Naive thymus-derived CD4-positive, alpha-beta T cell (primary cell): ENCODE results near the gene ATP11A. TPM values are rescaled to one million over a fixed set of nuclear protein-coding genes. Genes with fewer than 3 reads are reported as not detected.

ENCODE experiments used
- ATAC-seq: fragments of 150-1000 bp; cut with Tn5 transposase; 2 replicates; pipeline ENCODE4 v1.10.0; 2021; ENCODE audit warnings: mild to moderate bottlenecking, moderate library complexity
- CTCF ChIA-PET: fragments of 350-600 bp; sonication (Branson Sonifier 250); formaldehyde crosslinking; loops from one replicate; lab custom pipeline; 2021; ENCODE audit warnings: antibody characterized with exemption; lab: Charles Lee
- POLR2A ChIA-PET: fragments of 350-600 bp; sonication (Branson Sonifier 250); formaldehyde crosslinking; loops from one replicate; lab custom pipeline; 2021; ENCODE audit warnings: antibody characterized with exemption, inconsistent platforms; lab: Charles Lee
- DNase-seq, 9 donors: peaks; one replicate each; pipeline versions ENCODE4 v3.0.0 to v3.0.0-alpha.2; 2020 to 2022; ENCODE audit warnings: mixed read lengths in 1 of 9
- H3K27ac ChIP-seq: one replicate; pipeline ENCODE4 v1.7.0; 2013; ENCODE audit warnings: mild to moderate bottlenecking, low read depth, low read length, moderate library complexity
- H3K27me3 ChIP-seq, 2 donors: one replicate each; pipeline ENCODE4 v1.7.0; 2013; ENCODE audit warnings: low read length in 2 of 2, mild to moderate bottlenecking in 2 of 2, moderate library complexity in 2 of 2; ENCODE audit not compliant: control insufficient read depth in 2 of 2, insufficient read depth in 2 of 2
- H3K36me3 ChIP-seq, 3 experiments: 1 replicate in 2 of 3; 2 replicates in 1 of 3; pipeline ENCODE4 v1.7.0; 2013; ENCODE audit warnings: low read length in 3 of 3, mild to moderate bottlenecking in 3 of 3, moderate library complexity in 1 of 3; ENCODE audit not compliant: insufficient read depth in 3 of 3, control insufficient read depth in 2 of 3
- H3K4me1 ChIP-seq, 2 donors: one replicate each; pipeline ENCODE4 v1.7.0; 2013; ENCODE audit warnings: low read length in 2 of 2, mild to moderate bottlenecking in 2 of 2, moderate library complexity in 1 of 2; ENCODE audit not compliant: control insufficient read depth in 2 of 2, insufficient read depth in 2 of 2
- H3K4me3 ChIP-seq: 2 replicates; pipeline ENCODE4 v1.7.0; 2013; ENCODE audit warnings: mild to moderate bottlenecking, low read length
- H3K9me3 ChIP-seq, 3 experiments: 1 replicate in 2 of 3; 2 replicates in 1 of 3; pipeline ENCODE4 v1.7.0; 2013; ENCODE audit warnings: low read length in 3 of 3; ENCODE audit not compliant: control insufficient read depth in 2 of 3
- H3K27ac Mint-ChIP-seq, 9 donors: one replicate each; pipeline ENCODE4 v1.8.0; 2020 to 2022; ENCODE audit warnings: mixed read lengths in 9 of 9, mild to moderate bottlenecking in 8 of 9, moderate library complexity in 5 of 9, inconsistent platforms in 2 of 9
- H3K27me3 Mint-ChIP-seq, 5 donors: one replicate each; pipeline ENCODE4 v1.8.0; 2021 to 2022; ENCODE audit warnings: mixed read lengths in 5 of 5, mild to moderate bottlenecking in 1 of 5
- H3K36me3 Mint-ChIP-seq, 5 donors: one replicate each; pipeline ENCODE4 v1.8.0; 2020 to 2022; ENCODE audit warnings: mixed read lengths in 5 of 5, mild to moderate bottlenecking in 3 of 5, inconsistent platforms in 1 of 5
- H3K4me1 Mint-ChIP-seq, 7 donors: one replicate each; pipeline ENCODE4 v1.8.0; 2020 to 2022; ENCODE audit warnings: mixed read lengths in 7 of 7, mild to moderate bottlenecking in 3 of 7, inconsistent platforms in 1 of 7
- H3K4me3 Mint-ChIP-seq, 10 donors: one replicate each; pipeline ENCODE4 v1.8.0; 2020 to 2022; ENCODE audit warnings: mild to moderate bottlenecking in 10 of 10, mixed read lengths in 10 of 10, moderate library complexity in 6 of 10, inconsistent platforms in 2 of 10
- H3K9me3 Mint-ChIP-seq, 11 donors: one replicate each; pipeline ENCODE4 v1.8.0; 2020 to 2022; ENCODE audit warnings: mixed read lengths in 11 of 11, mild to moderate bottlenecking in 4 of 11, inconsistent platforms in 1 of 11, moderate library complexity in 1 of 11
- intact Hi-C, 2 donors: fragments of 100-400 bp; cut with micrococcal nuclease; formaldehyde crosslinking; loops; one replicate each; pipeline ENCODE4 v1.15.1; 2023
- polyA plus RNA-seq, 2 donors: library from polyadenylated mRNA; unstranded; fragments of 300-500 nt; fragmentation: Illumina TruSeq; gene quantifications; one replicate each; pipeline ENCODE4 v1.2.3, GENCODE V29; 2021
- total RNA-seq, 6 experiments: library from RNA in 5 of 6; stranded (reverse) in 5 of 6; gene quantifications; 1 replicate in 5 of 6; 2 replicates in 1 of 6; pipeline ENCODE4 v1.2.3 and lab custom pipeline; 2021 to 2026

The ATP11A gene
- total and polyA plus RNA-seq, 7 experiments from 2014 or later, result 4.3 to 111 (median 58.5) TPM

DNA sequence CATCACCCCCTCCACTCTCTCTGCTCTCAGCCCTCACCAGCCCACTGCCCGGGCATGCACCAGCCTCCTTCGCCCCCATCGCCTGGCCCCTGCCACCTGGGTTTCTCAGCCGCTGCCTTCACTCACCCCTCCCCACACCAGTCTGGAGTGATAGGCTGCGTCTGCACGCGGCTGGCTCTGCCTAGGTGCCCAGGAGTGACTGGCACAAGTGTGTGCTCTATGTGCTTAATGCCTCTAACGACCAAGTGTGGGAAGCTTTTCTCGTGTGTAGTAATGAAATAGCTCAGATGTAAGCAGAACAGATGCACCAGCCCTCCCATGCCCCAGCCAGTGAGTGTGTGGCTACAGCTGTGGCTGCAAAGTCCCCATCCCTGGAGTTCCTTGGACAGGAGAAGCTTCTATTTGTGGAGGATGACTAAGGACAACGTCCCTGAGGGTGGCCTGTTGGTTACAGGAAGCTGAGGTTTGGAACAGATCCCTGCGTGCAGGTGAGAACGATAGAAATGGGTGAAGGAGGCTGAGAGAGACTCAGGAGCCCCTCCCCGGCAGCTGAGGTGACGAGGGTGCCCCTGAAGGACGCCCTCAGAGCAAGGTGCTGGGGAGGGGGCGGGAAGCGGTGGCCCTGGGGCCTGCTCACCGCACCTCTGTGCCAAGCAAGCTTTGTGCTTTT is 35.6 kb downstream of the ATP11A start:
- Mint-ChIP-seq H3K36me3 (peaks cover 0 to 7% (median 0%) of the 10 kb centered on the region in 5 donors), H3K9me3 (no peaks in the 10 kb centered on the region), H3K4me3 (peak overlapping the region; percentile 1 to 83 (median 72)), H3K27ac (peak overlapping the region; percentile 54 to 93 (median 76)), H3K27me3 (no peaks in the 10 kb centered on the region), H3K4me1 (peaks cover 29 to 61% (median 48%) of the 10 kb centered on the region in 7 donors)
- intact Hi-C loops, result no loop called here
- H3K4me3 ChIP-seq, result no peak overlapping the region
- no peaks in the 10 kb centered on the region for H3K36me3 ChIP-seq
- DNase-seq (peak in 6 of 9 donors; percentile 23 to 47 (median 34)), ATAC-seq (peak; percentile 45)
- H3K4me1 ChIP-seq, result peaks cover 0 to 13% of the 10 kb centered on the region in 2 donors
- no peaks in the 10 kb centered on the region for H3K9me3 ChIP-seq
- H3K27me3 ChIP-seq, result no peaks in the 10 kb centered on the region
- ChIA-PET POLR2A (no interaction called here), CTCF (interaction anchor here (1.1 kb wide), 1 partner anchor 11 kb away, joined by 3 read pairs; no protein-coding TSS in a partner anchor)
- no peak overlapping the region for H3K27ac ChIP-seq

DNA sequence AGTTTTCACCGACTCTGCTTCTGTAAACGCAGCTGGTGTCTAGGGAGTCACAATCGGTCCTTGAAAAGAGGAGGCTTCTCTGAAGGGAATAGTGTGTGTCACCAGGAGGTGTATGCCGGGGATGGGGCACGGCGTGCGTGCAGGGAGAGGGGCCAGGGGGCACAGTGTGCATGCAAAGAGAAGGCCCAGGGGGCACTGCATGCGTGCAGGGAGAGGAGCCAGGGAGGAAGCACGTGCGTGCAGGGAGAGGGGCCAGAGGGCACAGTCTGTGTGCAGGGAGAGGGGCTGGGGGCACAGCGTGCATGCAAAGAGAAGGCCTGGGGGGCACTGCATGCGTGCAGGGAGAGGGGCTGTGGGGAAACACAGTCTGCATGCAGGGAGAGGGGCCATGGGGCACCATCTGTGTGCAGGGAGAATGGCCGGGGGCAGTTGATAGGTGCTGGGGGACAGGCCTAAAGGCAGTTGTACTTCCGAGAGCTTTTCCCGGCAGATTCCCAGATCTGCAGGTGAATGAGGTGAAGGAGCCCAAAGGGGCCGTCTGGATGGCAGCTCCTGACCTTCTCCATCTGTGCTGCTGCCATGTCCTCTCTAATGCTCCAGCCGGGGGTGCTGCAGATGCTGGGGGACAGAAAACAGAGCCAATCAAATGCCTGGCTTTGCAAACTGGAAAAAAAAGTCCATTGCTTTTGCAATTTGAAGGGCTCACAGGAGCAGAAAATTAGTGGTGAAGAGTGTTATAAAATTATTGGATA is 36.4 kb downstream of the ATP11A start:
- H3K4me3 Mint-ChIP-seq, result peak overlapping the region; percentile 16 to 83 (median 72)
- ATAC-seq, result peak; percentile 3

DNA sequence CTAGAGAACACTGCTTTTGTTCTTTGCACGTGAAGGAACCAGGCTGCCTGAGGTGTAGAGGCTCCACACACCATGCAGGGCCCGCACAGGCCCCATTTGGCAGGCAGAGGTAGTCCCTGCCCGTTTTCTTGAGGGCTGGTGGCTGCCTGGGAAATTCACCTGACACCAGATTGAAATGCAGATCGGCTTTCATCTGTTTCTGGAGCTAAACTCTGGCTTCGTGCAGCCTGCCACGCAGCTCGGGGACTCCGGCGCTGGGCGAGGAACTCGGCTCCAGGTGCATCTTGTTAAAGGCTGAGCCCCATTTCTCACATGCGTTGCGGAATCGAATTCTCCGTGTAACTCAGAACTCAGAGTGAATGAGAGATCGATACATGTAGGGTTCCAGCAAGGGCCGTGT is 37.7 kb downstream of the ATP11A start:
- Mint-ChIP-seq H3K27me3 (no peaks in the 10 kb centered on the region), H3K4me1 (peaks cover 31 to 50% (median 41%) of the 10 kb centered on the region in 7 donors), H3K4me3 (no peak overlapping the region), H3K36me3 (peaks cover 0 to 4% (median 0%) of the 10 kb centered on the region in 5 donors), H3K27ac (no peak overlapping the region), H3K9me3 (no peaks in the 10 kb centered on the region)
- Histone ChIP-seq H3K27ac (no peak overlapping the region), H3K9me3 (no peaks in the 10 kb centered on the region), H3K4me3 (no peak overlapping the region), H3K4me1 (peaks cover 0 to 13% of the 10 kb centered on the region in 2 donors), H3K27me3 (no peaks in the 10 kb centered on the region), H3K36me3 (no peaks in the 10 kb centered on the region)
- POLR2A ChIA-PET, result no interaction called here
- ATAC-seq (no peak), DNase-seq (no peak)
- intact Hi-C loops, result no loop called here
- CTCF ChIA-PET, result no interaction called here

More for the DNA sequence above, 36.4 kb downstream of the ATP11A start:
- Histone ChIP-seq H3K9me3 (no peaks in the 10 kb centered on the region), H3K27ac (no peak overlapping the region), H3K36me3 (no peaks in the 10 kb centered on the region), H3K4me3 (no peak overlapping the region), H3K27me3 (no peaks in the 10 kb centered on the region), H3K4me1 (peaks cover 0 to 13% of the 10 kb centered on the region in 2 donors)
- peaks cover 34 to 57% (median 49%) of the 10 kb centered on the region in 7 donors for H3K4me1 Mint-ChIP-seq
- ChIA-PET POLR2A (no interaction called here), CTCF (interaction anchor here (0.6 to 1.1 kb wide), 2 partner anchors 12 to 99 kb away, joined by 3 read pairs; no protein-coding TSS in a partner anchor)
- peaks cover 0 to 4% (median 0%) of the 10 kb centered on the region in 5 donors for H3K36me3 Mint-ChIP-seq
- peak overlapping the region in 8 of 9 donors; percentile 54 to 93 (median 69) for H3K27ac Mint-ChIP-seq
- DNase-seq, result no peak
- H3K9me3 Mint-ChIP-seq, result no peaks in the 10 kb centered on the region
- intact Hi-C loops, result no loop called here
- H3K27me3 Mint-ChIP-seq, result no peaks in the 10 kb centered on the region

DNA sequence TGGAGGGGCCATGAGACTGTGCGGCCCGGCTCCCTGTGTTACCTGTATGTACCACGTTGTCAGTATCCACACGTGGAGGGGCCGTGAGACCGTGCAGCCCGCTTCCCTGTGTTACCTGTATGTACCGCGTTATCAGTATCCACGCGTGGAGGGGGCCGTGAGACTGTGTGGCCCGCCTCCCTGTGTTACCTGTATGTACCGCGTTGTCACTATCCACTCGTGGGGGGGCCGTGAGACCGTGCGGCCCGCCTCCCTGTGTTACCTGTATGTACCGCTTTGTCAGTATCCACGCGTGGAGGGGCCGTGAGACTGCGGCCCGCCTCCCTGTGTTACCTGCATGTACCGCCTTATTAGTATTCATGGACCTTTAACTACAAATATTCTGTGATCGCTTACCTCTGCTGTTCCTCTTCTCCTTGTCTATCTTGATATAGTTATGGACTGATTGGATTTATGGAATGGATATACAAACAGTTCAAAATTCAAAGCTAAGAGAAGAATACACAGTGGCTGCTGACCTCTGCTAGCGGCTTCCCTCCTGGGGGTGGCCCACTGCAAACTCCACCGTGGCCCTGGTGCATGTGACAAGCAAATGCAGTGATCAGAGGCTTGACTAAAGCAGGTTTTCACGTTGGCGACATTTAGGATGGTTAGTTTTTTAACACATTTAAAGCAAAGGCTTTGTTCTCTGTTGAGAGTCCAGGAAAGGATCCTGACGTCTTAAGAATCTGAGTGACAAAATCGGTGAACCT is 38.7 kb downstream of the ATP11A start:
- no peaks in the 10 kb centered on the region for H3K9me3 Mint-ChIP-seq

DNA sequence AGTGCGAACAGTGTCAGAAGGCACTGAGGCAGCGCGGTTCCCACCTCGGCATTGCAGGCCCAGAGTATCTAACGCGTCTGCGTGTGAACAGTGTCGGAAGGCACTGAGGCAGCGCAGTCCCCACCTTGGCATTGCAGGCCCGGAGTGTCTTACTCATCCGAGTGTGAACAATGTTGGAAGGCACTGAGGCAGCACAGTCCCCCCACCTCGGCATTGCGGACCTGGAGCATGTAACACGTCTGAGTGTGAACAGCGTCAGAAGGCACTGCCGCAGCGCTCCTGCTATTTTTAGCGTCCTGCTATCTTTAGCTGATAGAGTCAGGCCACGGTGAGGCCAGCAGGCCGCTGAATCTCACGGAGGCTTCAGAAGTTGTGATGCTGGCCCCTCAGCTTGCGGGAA is 39.6 kb downstream of the ATP11A start:
- H3K9me3 ChIP-seq, result no peaks in the 10 kb centered on the region
- no peak overlapping the region for H3K4me3 ChIP-seq
- H3K27ac ChIP-seq, result no peak overlapping the region
- ChIA-PET POLR2A (no interaction called here), CTCF (no interaction called here)
- H3K36me3 Mint-ChIP-seq, result peaks cover 0 to 4% (median 0%) of the 10 kb centered on the region in 5 donors
- no peak overlapping the region for H3K27ac Mint-ChIP-seq
- H3K4me3 Mint-ChIP-seq, result no peak overlapping the region
- no peak for DNase-seq
- no peaks in the 10 kb centered on the region for H3K9me3 Mint-ChIP-seq
- ATAC-seq, result no peak
- no peaks in the 10 kb centered on the region for H3K36me3 ChIP-seq
- H3K27me3 Mint-ChIP-seq, result no peaks in the 10 kb centered on the region
- H3K4me1 ChIP-seq, result peaks cover 0 to 13% of the 10 kb centered on the region in 2 donors
- intact Hi-C loops, result no loop called here
- H3K27me3 ChIP-seq, result no peaks in the 10 kb centered on the region
- H3K4me1 Mint-ChIP-seq, result peaks cover 26 to 46% (median 38%) of the 10 kb centered on the region in 7 donors

More for the DNA sequence above, 38.7 kb downstream of the ATP11A start:
- no peak overlapping the region for H3K27ac ChIP-seq
- peaks cover 0 to 13% of the 10 kb centered on the region in 2 donors for H3K4me1 ChIP-seq
- Mint-ChIP-seq H3K36me3 (peaks cover 0 to 4% (median 0%) of the 10 kb centered on the region in 5 donors), H3K4me3 (no peak overlapping the region), H3K27ac (no peak overlapping the region), H3K27me3 (no peaks in the 10 kb centered on the region), H3K4me1 (peaks cover 28 to 48% (median 38%) of the 10 kb centered on the region in 7 donors)
- H3K36me3 ChIP-seq, result no peaks in the 10 kb centered on the region
- no peak overlapping the region for H3K4me3 ChIP-seq
- ChIA-PET POLR2A (no interaction called here), CTCF (no interaction called here)
- intact Hi-C loops, result no loop called here
- H3K9me3 ChIP-seq, result no peaks in the 10 kb centered on the region
- no peak for ATAC-seq
- H3K27me3 ChIP-seq, result no peaks in the 10 kb centered on the region
- DNase-seq, result no peak

DNA sequence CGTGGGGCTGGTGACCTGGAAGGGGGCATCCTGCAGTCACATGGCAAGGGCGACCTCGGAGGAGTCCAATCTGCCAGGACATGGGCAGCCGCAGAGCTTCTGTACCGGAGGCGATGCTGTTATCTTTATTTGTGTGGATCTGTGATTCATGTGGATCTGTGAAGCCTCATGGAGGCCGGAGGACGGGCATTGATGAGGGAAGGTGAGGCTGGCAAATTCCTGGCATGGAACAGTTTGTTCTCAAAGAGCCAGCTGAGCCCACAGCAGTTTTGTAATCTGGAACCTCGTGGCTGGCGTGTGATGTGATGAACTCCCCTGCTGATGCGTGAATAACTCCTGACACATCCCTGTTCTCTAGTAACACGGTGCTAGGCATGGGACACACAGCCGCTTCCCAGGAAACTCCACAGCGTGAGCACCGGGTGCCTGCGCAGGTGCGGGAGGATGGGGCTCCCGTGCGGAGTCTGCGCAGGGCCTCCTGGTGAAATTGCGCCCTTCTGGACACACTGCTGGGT is 40.4 kb downstream of the ATP11A start:
- Histone ChIP-seq H3K4me3 (no peak overlapping the region), H3K4me1 (peaks cover 0 to 13% of the 10 kb centered on the region in 2 donors), H3K36me3 (no peaks in the 10 kb centered on the region), H3K9me3 (no peaks in the 10 kb centered on the region), H3K27me3 (no peaks in the 10 kb centered on the region), H3K27ac (no peak overlapping the region)
- H3K27me3 Mint-ChIP-seq, result no peaks in the 10 kb centered on the region
- H3K36me3 Mint-ChIP-seq, result peaks cover 0 to 4% (median 0%) of the 10 kb centered on the region in 5 donors
- intact Hi-C loops, result no loop called here
- no peak overlapping the region for H3K4me3 Mint-ChIP-seq
- POLR2A ChIA-PET, result no interaction called here
- H3K4me1 Mint-ChIP-seq, result peaks cover 22 to 42% (median 34%) of the 10 kb centered on the region in 7 donors
- H3K27ac Mint-ChIP-seq, result no peak overlapping the region
- DNase-seq (no peak), ATAC-seq (no peak)
- no peaks in the 10 kb centered on the region for H3K9me3 Mint-ChIP-seq
- CTCF ChIA-PET, result no interaction called here
